GM12892 (cell line): ENCODE data around the gene SPRYD3.

ENCODE experiments used
- POLR2A ChIP-seq: IDR thresholded peaks from 2 replicates; pipeline ENCODE4 v1.6.1; 2011; ENCODE audit warnings: low read depth, low read length, control low read depth
- POLR2AphosphoS5 ChIP-seq: IDR thresholded peaks from 2 replicates; pipeline ENCODE4 v1.6.1; 2011; ENCODE audit warnings: low read depth, low read length, control low read depth
- TAF1 ChIP-seq: IDR thresholded peaks from 2 replicates; pipeline ENCODE4 v1.6.1; 2011; ENCODE audit warnings: low read depth, mild to moderate bottlenecking, control low read depth, low read length, borderline replicate concordance

DNA sequence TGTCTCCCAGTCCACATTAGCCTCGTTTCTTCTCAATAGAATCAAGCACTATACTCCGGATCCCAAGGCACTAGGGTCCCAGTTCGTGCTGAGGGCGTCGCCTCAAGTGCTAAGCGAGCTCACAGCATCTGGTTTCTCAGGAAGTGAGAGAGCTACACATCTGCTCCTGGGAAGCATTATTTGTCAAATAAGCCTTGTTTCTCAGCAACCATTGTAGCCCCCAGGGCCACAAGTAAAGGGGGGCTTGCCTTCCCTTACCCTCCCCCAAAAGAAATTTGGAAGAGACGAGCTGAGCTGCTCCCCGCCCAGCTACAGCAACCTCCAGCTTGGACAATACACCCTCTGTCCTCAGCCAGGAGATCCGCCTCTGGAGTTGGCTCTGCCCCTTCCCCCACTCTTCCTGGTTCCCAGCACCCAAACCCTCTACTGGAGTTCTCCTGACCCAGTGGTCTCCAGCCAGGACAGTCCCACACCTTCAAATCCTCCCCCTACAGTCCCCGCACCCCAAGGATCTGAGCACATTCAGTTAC is 35.1 kb downstream of the SPRYD3 start:
- TF ChIP-seq POLR2A: no peak
- TF ChIP-seq POLR2AphosphoS5: no peak
- TF ChIP-seq TAF1: no peak
